Activated CD4-positive, alpha-beta memory T cell treated with anti-CD3 and anti-CD28 coated beads for 36 hours (primary cell): ENCODE data around the gene HOXD8. TPM values are rescaled to one million over a fixed set of nuclear protein-coding genes. Genes with fewer than 3 reads are reported as not detected.

Source experiments
- CTCF ChIA-PET: fragments of 350-600 bp; sonication (Branson Sonifier 250); formaldehyde crosslinking; loops from one replicate; lab custom pipeline; 2021; ENCODE audit warnings: antibody characterized with exemption, inconsistent platforms; lab: Charles Lee
- POLR2A ChIA-PET: fragments of 350-600 bp; sonication (Branson Sonifier 250); formaldehyde crosslinking; loops from one replicate; lab custom pipeline; 2021; ENCODE audit warnings: antibody characterized with exemption; lab: Charles Lee
- DNase-seq: peaks from one replicate; pipeline ENCODE4 v3.0.0-alpha.2; 2020
- H3K27ac Mint-ChIP-seq: one replicate; pipeline ENCODE4 v1.8.0; 2021; ENCODE audit warnings: mixed read lengths
- H3K27me3 Mint-ChIP-seq: one replicate; pipeline ENCODE4 v1.8.0; 2021; ENCODE audit warnings: mixed read lengths
- H3K36me3 Mint-ChIP-seq: one replicate; pipeline ENCODE4 v1.8.0; 2021; ENCODE audit warnings: mixed read lengths
- H3K4me1 Mint-ChIP-seq: one replicate; pipeline ENCODE4 v1.8.0; 2021; ENCODE audit warnings: low read depth, mixed read lengths
- H3K4me3 Mint-ChIP-seq: one replicate; pipeline ENCODE4 v1.8.0; 2021; ENCODE audit warnings: mild to moderate bottlenecking, mixed read lengths
- H3K9me3 Mint-ChIP-seq: one replicate; pipeline ENCODE4 v1.8.0; 2021; ENCODE audit warnings: mixed read lengths
- intact Hi-C: fragments of 100-400 bp; cut with micrococcal nuclease; formaldehyde crosslinking; loops from one replicate; pipeline ENCODE4 v1.15.1; 2023
- total RNA-seq, 2 experiments: library from RNA; stranded (reverse); gene quantifications; one replicate each; pipeline ENCODE4 v1.2.3, GENCODE V29; 2021

The HOXD8 gene
- total RNA-seq, 2 experiments from 2014 or later, result not detected

- Mint-ChIP-seq H3K4me3 (no peak overlapping the region), H3K4me1 (peaks cover 15% of the 10 kb centered on the region), H3K27ac (no peak overlapping the region), H3K9me3 (no peaks in the 10 kb centered on the region), H3K36me3 (no peaks in the 10 kb centered on the region), H3K27me3 (peaks cover 88% of the 10 kb centered on the region)
- DNase-seq, result no peak
- CTCF ChIA-PET, result interaction anchor here (3.6 to 5.8 kb wide), 2 partner anchors 410 to 731 kb away, joined by 10 to 130 read pairs; no protein-coding TSS in a partner anchor
- intact Hi-C loops, result loop anchor here (5.0 to 10.0 kb wide), 2 partner anchors 847 to 894 kb away; no protein-coding TSS in a partner anchor
- POLR2A ChIA-PET, result no interaction called here
Measured at GRCh38 chr2:176099159-176099727, 30.3 kb upstream of the HOXD8 start.

GRCh38 chr2:176099728-176100546, 29.6 kb upstream of the HOXD8 start, which contains the start of gene HOXD12:
Gene HOXD12, plus strand, starts transcription at chr2:176099795. Its CDS starts 7 bp downstream, at chr2:176099802.
- Mint-ChIP-seq H3K4me1 (peaks cover 19% of the 10 kb centered on the region), H3K27ac (no peak within 1 kb of the TSS), H3K36me3 (no peaks in the 10 kb centered on the region), H3K4me3 (peak within 1 kb of the TSS; percentile 2), H3K9me3 (no peaks in the 10 kb centered on the region), H3K27me3 (peaks cover 88% of the 10 kb centered on the region)
- ChIA-PET POLR2A (no interaction called here), CTCF (no interaction called here)
- intact Hi-C loops, result loop anchor here (5.0 to 10.0 kb wide), 2 partner anchors 848 to 895 kb away; no protein-coding TSS in a partner anchor
- DNase-seq, result no peak

- CTCF ChIA-PET, result no interaction called here
- intact Hi-C loops, result no loop called here
- Mint-ChIP-seq H3K27me3 (peaks cover 88% of the 10 kb centered on the region), H3K27ac (no peak overlapping the region), H3K4me1 (peaks cover 24% of the 10 kb centered on the region), H3K9me3 (no peaks in the 10 kb centered on the region), H3K36me3 (no peaks in the 10 kb centered on the region), H3K4me3 (peak overlapping the region; percentile 2)
- POLR2A ChIA-PET, result no interaction called here
- no peak for DNase-seq
Measured at GRCh38 chr2:176100547-176101140, 28.9 kb upstream of the HOXD8 start.

- Mint-ChIP-seq H3K4me3 (no peak overlapping the region), H3K27ac (no peak overlapping the region), H3K9me3 (no peaks in the 10 kb centered on the region), H3K36me3 (peaks cover under 1% of the 10 kb centered on the region), H3K27me3 (peaks cover 89% of the 10 kb centered on the region), H3K4me1 (peaks cover 28% of the 10 kb centered on the region)
- ChIA-PET CTCF (interaction anchor here (1.3 to 1.4 kb wide), 2 partner anchors 26 to 412 kb away, joined by 5 to 6 read pairs; no protein-coding TSS in a partner anchor), POLR2A (no interaction called here)
- intact Hi-C loops, result no loop called here
- DNase-seq, result no peak
Measured at GRCh38 chr2:176101216-176101830, 28.2 kb upstream of the HOXD8 start.

- H3K27me3 Mint-ChIP-seq, result peaks cover 86% of the 10 kb centered on the region
- no peak overlapping the region for H3K4me3 Mint-ChIP-seq
- H3K27ac Mint-ChIP-seq, result no peak overlapping the region
- DNase-seq, result no peak
- intact Hi-C loops, result no loop called here
- no peaks in the 10 kb centered on the region for H3K9me3 Mint-ChIP-seq
- ChIA-PET CTCF (interaction anchor here (1.3 to 1.4 kb wide), 2 partner anchors 25 to 412 kb away, joined by 5 to 6 read pairs; no protein-coding TSS in a partner anchor), POLR2A (no interaction called here)
- peaks cover 2% of the 10 kb centered on the region for H3K36me3 Mint-ChIP-seq
- peaks cover 25% of the 10 kb centered on the region for H3K4me1 Mint-ChIP-seq
Measured at GRCh38 chr2:176101842-176102241, 27.7 kb upstream of the HOXD8 start.

- no peak for DNase-seq
- POLR2A ChIA-PET, result no interaction called here
- no peak overlapping the region for H3K27ac Mint-ChIP-seq
- peaks cover 27% of the 10 kb centered on the region for H3K4me1 Mint-ChIP-seq
- CTCF ChIA-PET, result interaction anchor here (0.6 to 1.4 kb wide), 4 partner anchors 9 to 413 kb away, joined by 3 to 6 read pairs (median 4); no protein-coding TSS in a partner anchor
- peaks cover 2% of the 10 kb centered on the region for H3K36me3 Mint-ChIP-seq
- H3K9me3 Mint-ChIP-seq, result no peaks in the 10 kb centered on the region
- H3K4me3 Mint-ChIP-seq, result no peak overlapping the region
- peaks cover 85% of the 10 kb centered on the region for H3K27me3 Mint-ChIP-seq
- intact Hi-C loops, result no loop called here
Measured at GRCh38 chr2:176102309-176102866, 27.1 kb upstream of the HOXD8 start.

GRCh38 chr2:176103194-176103593, 26.3 kb upstream of the HOXD8 start:
- no peak overlapping the region for H3K27ac Mint-ChIP-seq
- H3K4me3 Mint-ChIP-seq, result no peak overlapping the region
- no peak for DNase-seq
- ChIA-PET CTCF (interaction anchor here (1.0 to 2.0 kb wide), 2 partner anchors 8 to 24 kb away, joined by 3 to 5 read pairs; no protein-coding TSS in a partner anchor), POLR2A (no interaction called here)
- no peaks in the 10 kb centered on the region for H3K9me3 Mint-ChIP-seq
- H3K27me3 Mint-ChIP-seq, result peaks cover 79% of the 10 kb centered on the region
- H3K4me1 Mint-ChIP-seq, result peaks cover 22% of the 10 kb centered on the region
- intact Hi-C loops, result no loop called here
- H3K36me3 Mint-ChIP-seq, result peaks cover 2% of the 10 kb centered on the region

GRCh38 chr2:176103742-176104315, 25.7 kb upstream of the HOXD8 start:
- Mint-ChIP-seq H3K9me3 (no peaks in the 10 kb centered on the region), H3K36me3 (peaks cover 3% of the 10 kb centered on the region), H3K27me3 (peaks cover 80% of the 10 kb centered on the region), H3K4me3 (no peak overlapping the region), H3K4me1 (peaks cover 23% of the 10 kb centered on the region), H3K27ac (no peak overlapping the region)
- intact Hi-C loops, result no loop called here
- no peak for DNase-seq
- POLR2A ChIA-PET, result no interaction called here
- CTCF ChIA-PET, result interaction anchor here (1.0 to 2.0 kb wide), 2 partner anchors 23 to 37 kb away, joined by 3 to 5 read pairs; no protein-coding TSS in a partner anchor

- H3K4me3 Mint-ChIP-seq, result no peak overlapping the region
- H3K4me1 Mint-ChIP-seq, result peaks cover 30% of the 10 kb centered on the region
- no peaks in the 10 kb centered on the region for H3K9me3 Mint-ChIP-seq
- ChIA-PET CTCF (interaction anchor here (1.0 to 2.0 kb wide), 3 partner anchors 10 to 36 kb away, joined by 3 to 5 read pairs (median 3); no protein-coding TSS in a partner anchor), POLR2A (no interaction called here)
- no peak overlapping the region for H3K27ac Mint-ChIP-seq
- H3K27me3 Mint-ChIP-seq, result peaks cover 80% of the 10 kb centered on the region
- intact Hi-C loops, result no loop called here
- peaks cover 5% of the 10 kb centered on the region for H3K36me3 Mint-ChIP-seq
- no peak for DNase-seq
Measured at GRCh38 chr2:176104316-176105077, 25.0 kb upstream of the HOXD8 start.

GRCh38 chr2:176105078-176105729, 24.3 kb upstream of the HOXD8 start:
- POLR2A ChIA-PET, result no interaction called here
- CTCF ChIA-PET, result interaction anchor here (1.0 kb wide), 2 partner anchors 9 to 36 kb away, joined by 3 read pairs; no protein-coding TSS in a partner anchor
- Mint-ChIP-seq H3K27me3 (peaks cover 84% of the 10 kb centered on the region), H3K36me3 (peaks cover 5% of the 10 kb centered on the region), H3K27ac (no peak overlapping the region), H3K4me3 (no peak overlapping the region), H3K4me1 (peaks cover 30% of the 10 kb centered on the region), H3K9me3 (no peaks in the 10 kb centered on the region)
- no peak for DNase-seq
- intact Hi-C loops, result no loop called here
